Measurements from ENCODE around the gene TBP.

DNA sequence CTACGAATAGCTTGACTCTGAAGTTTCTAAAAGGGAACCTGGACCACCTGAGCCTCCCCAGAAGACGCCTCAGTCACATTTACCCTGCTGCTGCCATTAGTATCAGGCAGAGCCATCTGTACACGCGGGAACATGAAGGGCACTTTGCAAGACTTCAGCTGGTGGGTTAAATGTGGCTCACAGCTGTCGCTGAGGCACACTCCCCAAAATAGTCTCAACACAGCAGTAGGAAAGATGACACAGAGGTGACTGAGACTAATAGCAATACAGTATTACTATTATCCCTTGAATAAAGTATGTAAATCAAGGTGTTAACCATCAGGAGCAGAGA is 30.0 kb upstream of the TBP start:
- no peak for TF ChIP-seq POLR2A (IDR thresholded peaks at IDR 0.05)
- TF ChIP-seq, protein P1, sequence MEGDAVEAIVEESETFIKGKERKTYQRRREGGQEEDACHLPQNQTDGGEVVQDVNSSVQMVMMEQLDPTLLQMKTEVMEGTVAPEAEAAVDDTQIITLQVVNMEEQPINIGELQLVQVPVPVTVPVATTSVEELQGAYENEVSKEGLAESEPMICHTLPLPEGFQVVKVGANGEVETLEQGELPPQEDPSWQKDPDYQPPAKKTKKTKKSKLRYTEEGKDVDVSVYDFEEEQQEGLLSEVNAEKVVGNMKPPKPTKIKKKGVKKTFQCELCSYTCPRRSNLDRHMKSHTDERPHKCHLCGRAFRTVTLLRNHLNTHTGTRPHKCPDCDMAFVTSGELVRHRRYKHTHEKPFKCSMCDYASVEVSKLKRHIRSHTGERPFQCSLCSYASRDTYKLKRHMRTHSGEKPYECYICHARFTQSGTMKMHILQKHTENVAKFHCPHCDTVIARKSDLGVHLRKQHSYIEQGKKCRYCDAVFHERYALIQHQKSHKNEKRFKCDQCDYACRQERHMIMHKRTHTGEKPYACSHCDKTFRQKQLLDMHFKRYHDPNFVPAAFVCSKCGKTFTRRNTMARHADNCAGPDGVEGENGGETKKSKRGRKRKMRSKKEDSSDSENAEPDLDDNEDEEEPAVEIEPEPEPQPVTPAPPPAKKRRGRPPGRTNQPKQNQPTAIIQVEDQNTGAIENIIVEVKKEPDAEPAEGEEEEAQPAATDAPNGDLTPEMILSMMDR (IDR thresholded peaks at IDR 0.05) = no peak
- no peak for TF ChIP-seq POLR2AphosphoS5 (IDR thresholded peaks at IDR 0.05)
- TF ChIP-seq EP300 (IDR thresholded peaks at IDR 0.05) = no peak
